ENCODE data around the gene ZBTB5. TPM values are rescaled to one million over a fixed set of nuclear protein-coding genes. Genes with fewer than 3 reads are reported as not detected.
A peak's percentile ranks its signal among the peaks of the same experiment; 100 is the strongest.
"Not testable (repeated sequence)": the region's sequence is repeated elsewhere in the genome, so short reads cannot be mapped to it uniquely, and the experiment has no call there.

Gene ZBTB5, protein sequence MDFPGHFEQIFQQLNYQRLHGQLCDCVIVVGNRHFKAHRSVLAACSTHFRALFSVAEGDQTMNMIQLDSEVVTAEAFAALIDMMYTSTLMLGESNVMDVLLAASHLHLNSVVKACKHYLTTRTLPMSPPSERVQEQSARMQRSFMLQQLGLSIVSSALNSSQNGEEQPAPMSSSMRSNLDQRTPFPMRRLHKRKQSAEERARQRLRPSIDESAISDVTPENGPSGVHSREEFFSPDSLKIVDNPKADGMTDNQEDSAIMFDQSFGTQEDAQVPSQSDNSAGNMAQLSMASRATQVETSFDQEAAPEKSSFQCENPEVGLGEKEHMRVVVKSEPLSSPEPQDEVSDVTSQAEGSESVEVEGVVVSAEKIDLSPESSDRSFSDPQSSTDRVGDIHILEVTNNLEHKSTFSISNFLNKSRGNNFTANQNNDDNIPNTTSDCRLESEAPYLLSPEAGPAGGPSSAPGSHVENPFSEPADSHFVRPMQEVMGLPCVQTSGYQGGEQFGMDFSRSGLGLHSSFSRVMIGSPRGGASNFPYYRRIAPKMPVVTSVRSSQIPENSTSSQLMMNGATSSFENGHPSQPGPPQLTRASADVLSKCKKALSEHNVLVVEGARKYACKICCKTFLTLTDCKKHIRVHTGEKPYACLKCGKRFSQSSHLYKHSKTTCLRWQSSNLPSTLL
- polyA plus RNA-seq (2013, experiment 1 of 2) = 3.9 TPM
- 3.9 TPM for polyA plus RNA-seq (2013, experiment 2 of 2)

DNA sequence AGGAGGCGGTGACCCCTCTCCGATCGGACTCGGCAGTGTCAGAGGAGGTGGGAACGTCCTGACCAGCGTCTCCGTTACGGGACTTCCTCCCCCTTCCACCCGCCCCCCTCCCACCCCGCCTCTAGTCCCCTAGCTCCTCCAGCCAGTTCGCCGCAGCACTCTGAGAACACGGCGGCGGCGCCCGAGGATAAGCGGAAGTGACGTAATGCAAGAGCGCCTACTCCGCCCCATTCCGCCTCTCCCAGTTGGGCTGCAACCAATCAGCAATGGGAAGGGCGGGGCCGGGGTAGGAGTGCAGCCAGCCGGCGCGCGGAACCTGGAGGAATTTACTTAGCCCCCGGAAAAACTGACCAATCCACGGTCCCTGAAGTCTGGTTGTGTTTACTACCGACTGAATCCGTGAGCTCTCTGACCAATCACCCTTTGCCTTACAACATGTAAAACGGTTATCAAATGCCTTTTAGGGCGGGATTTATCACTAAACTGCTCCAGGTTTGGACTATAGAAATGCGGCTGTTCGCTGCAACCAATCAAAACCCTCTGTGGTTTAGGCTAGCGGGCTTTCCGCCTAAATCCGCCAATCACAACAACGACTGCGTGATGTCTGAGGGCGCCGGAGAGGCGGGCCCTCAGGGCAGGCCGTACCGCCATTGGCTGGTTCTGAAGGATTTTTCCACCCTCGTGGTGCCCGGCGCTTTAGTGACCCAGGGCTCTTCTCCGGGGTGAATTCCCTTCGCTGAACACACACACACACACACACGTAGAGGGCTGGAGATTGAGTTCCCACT is at the start of gene ZBTB5:
ZBTB5 (minus strand) TSS at position 202 of the 788 bp plus-strand sequence. CDS start 22,899 bp downstream, outside the sequence.
- Histone ChIP-seq H2AK5ac (ENCODE audit: low read length) (no peak within 1 kb of the TSS), H3K56ac (ENCODE audit: low read length) (peak within 1 kb of the TSS; percentile 99), H2BK120ac (ENCODE audit: low read depth, low read length) (peak within 1 kb of the TSS; percentile 10), H3K4ac (ENCODE audit: low read depth, low read length) (peak within 1 kb of the TSS; percentile 98), H3K27me3 (ENCODE audit: insufficient read depth, low read length, poor library complexity) (no peaks in the 10 kb centered on the region), H2BK15ac (replicated peaks; ENCODE audit: low read depth) (no peak within 1 kb of the TSS), H3K18ac (ENCODE audit: low read length) (peak within 1 kb of the TSS; percentile 77), H3K36me3 (ENCODE audit: control insufficient read depth, insufficient read depth, low read length) (no peaks in the 10 kb centered on the region), H3K4me3 (ENCODE audit: low read length) (peak within 1 kb of the TSS; percentile 98), H4K5ac (ENCODE audit: low read length) (no peak within 1 kb of the TSS), H3K79me2 (ENCODE audit: control insufficient read depth, insufficient read depth, low read length) (peaks cover 39% of the 10 kb centered on the region), H3K4me1 (ENCODE audit: control insufficient read depth, low read depth, low read length) (peaks cover 3% of the 10 kb centered on the region), H3K27ac (ENCODE audit: low read depth, low read length) (peak within 1 kb of the TSS; percentile 97), H4K8ac (ENCODE audit: low read depth, low read length) (peak within 1 kb of the TSS; percentile 87), H3K23ac (ENCODE audit: low read length) (peak within 1 kb of the TSS; percentile 89), H3K4me2 (ENCODE audit: low read length) (peak within 1 kb of the TSS; percentile 91), H2BK5ac (ENCODE audit: low read length) (peak within 1 kb of the TSS; percentile 94), H3K9ac (ENCODE audit: low read length) (peak within 1 kb of the TSS; percentile 99), H3K79me1 (ENCODE audit: low read length) (peaks cover 3% of the 10 kb centered on the region)
- peak; percentile 100 for DNase-seq
- WGBS (ENCODE audit: extremely low coverage, insufficient coverage, low lambda C conversion rate) = no CpG with 5 or more reads among the region's 52 CpGs

DNA sequence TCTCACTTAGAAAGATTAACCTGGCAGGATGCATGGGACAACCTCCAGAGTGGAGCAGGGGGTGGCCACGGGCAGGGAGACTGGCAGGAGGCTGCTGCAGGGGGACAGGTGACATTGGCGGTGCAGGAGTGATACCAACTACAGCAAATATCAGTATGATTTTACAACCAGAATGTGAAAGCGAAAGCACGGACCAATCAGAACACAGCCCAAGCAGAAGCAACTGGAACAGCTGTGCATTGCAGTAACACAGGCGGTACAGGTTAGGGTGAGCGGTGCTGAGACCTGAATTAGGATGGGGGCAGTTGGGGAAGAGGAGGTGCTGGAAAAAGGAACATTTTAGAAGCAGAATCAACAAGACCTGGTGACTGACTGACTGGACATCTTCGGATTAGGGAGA is 49.7 kb upstream of the ZBTB5 start:
- H2BK5ac ChIP-seq (ENCODE audit: low read length) = no peak overlapping the region
- no peak overlapping the region for H3K18ac ChIP-seq (ENCODE audit: low read length)
- peaks cover 3% of the 10 kb centered on the region for H3K36me3 ChIP-seq (ENCODE audit: control insufficient read depth, insufficient read depth, low read length)
- no peaks in the 10 kb centered on the region for H3K79me1 ChIP-seq (ENCODE audit: low read length)
- no peak overlapping the region for H3K4me2 ChIP-seq (ENCODE audit: low read length)
- no peak overlapping the region for H3K23ac ChIP-seq (ENCODE audit: low read length)
- DNase-seq = no peak
- no peak overlapping the region for H4K5ac ChIP-seq (ENCODE audit: low read length)
- no peak overlapping the region for H3K4me3 ChIP-seq (ENCODE audit: low read length)
- no peak overlapping the region for H2BK15ac ChIP-seq (replicated peaks; ENCODE audit: low read depth)
- H3K27ac ChIP-seq (ENCODE audit: low read depth, low read length) = no peak overlapping the region
- H2AK5ac ChIP-seq (ENCODE audit: low read length) = no peak overlapping the region
- H3K79me2 ChIP-seq (ENCODE audit: control insufficient read depth, insufficient read depth, low read length) = no peaks in the 10 kb centered on the region
- H3K9ac ChIP-seq (ENCODE audit: low read length) = no peak overlapping the region
- no peak overlapping the region for H3K56ac ChIP-seq (ENCODE audit: low read length)
- no peak overlapping the region for H2BK120ac ChIP-seq (ENCODE audit: low read depth, low read length)
- no peak overlapping the region for H4K8ac ChIP-seq (ENCODE audit: low read depth, low read length)
- WGBS (ENCODE audit: extremely low coverage, insufficient coverage, low lambda C conversion rate) = no CpG with 5 or more reads among the region's 7 CpGs
- H3K4ac ChIP-seq (ENCODE audit: low read depth, low read length) = no peak overlapping the region
- H3K27me3 ChIP-seq (ENCODE audit: insufficient read depth, low read length, poor library complexity) = no peaks in the 10 kb centered on the region
- H3K4me1 ChIP-seq (ENCODE audit: control insufficient read depth, low read depth, low read length) = no peaks in the 10 kb centered on the region

DNA sequence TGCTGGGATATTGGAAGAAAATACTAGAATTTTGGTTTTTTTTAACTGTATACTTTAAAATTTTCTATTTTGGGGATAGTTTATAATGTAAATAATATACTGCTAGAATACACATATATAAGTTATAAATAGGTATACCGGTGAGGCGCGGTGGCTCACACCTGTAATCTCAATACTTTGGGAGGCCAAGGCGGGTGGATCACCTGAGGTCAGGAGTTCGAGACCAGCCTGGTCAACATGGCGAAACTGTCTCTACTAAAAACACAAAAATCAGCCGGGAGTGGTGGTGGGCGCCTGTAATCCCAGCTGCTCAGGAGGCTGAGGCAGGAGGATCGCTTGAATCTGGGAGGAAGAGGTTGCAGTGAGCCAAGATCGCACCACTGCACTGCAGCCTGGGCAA is 49.2 kb upstream of the ZBTB5 start:
- H4K8ac ChIP-seq (ENCODE audit: low read depth, low read length); DNase-seq; H3K79me2 ChIP-seq (ENCODE audit: control insufficient read depth, insufficient read depth, low read length); H3K27ac ChIP-seq (ENCODE audit: low read depth, low read length); H3K4ac ChIP-seq (ENCODE audit: low read depth, low read length); H3K27me3 ChIP-seq (ENCODE audit: insufficient read depth, low read length, poor library complexity); H2BK5ac ChIP-seq (ENCODE audit: low read length); H3K9ac ChIP-seq (ENCODE audit: low read length); H3K23ac ChIP-seq (ENCODE audit: low read length); H3K18ac ChIP-seq (ENCODE audit: low read length); H4K5ac ChIP-seq (ENCODE audit: low read length); H3K36me3 ChIP-seq (ENCODE audit: control insufficient read depth, insufficient read depth, low read length); H3K4me3 ChIP-seq (ENCODE audit: low read length); H2AK5ac ChIP-seq (ENCODE audit: low read length); H2BK15ac ChIP-seq (replicated peaks; ENCODE audit: low read depth); H3K4me2 ChIP-seq (ENCODE audit: low read length); H3K4me1 ChIP-seq (ENCODE audit: control insufficient read depth, low read depth, low read length); H2BK120ac ChIP-seq (ENCODE audit: low read depth, low read length); H3K56ac ChIP-seq (ENCODE audit: low read length); H3K79me1 ChIP-seq (ENCODE audit: low read length): not testable (repeated sequence)
- WGBS (ENCODE audit: extremely low coverage, insufficient coverage, low lambda C conversion rate) = no CpG with 5 or more reads among the region's 10 CpGs

DNA sequence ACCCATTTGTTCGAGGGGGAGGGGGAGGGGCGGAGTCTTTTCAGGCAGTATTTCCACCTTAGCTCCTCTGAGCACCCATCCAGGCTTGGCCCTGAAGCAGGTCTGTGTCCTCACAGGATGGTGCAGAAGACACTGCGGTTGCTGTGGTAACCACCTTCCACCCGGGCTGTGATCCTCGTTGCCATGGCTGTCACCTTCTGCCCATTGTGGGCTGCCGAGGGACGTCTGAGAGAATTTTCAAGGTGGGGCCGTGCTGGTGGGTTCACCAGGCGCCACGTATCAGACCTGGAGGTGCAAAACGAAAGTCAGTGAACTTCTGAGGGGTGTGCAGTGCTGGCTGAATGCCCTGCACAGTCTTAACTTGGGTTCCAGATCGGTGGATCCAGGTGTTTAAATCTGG is 47.2 kb upstream of the ZBTB5 start:
- H3K4me2 ChIP-seq (ENCODE audit: low read length) = no peak overlapping the region
- H3K4me3 ChIP-seq (ENCODE audit: low read length) = no peak overlapping the region
- no peak overlapping the region for H2BK15ac ChIP-seq (replicated peaks; ENCODE audit: low read depth)
- H3K4me1 ChIP-seq (ENCODE audit: control insufficient read depth, low read depth, low read length) = no peaks in the 10 kb centered on the region
- H2BK5ac ChIP-seq (ENCODE audit: low read length) = no peak overlapping the region
- H3K36me3 ChIP-seq (ENCODE audit: control insufficient read depth, insufficient read depth, low read length) = peaks cover 3% of the 10 kb centered on the region
- H3K9ac ChIP-seq (ENCODE audit: low read length) = no peak overlapping the region
- no CpG with 5 or more reads among the region's 12 CpGs for WGBS (ENCODE audit: extremely low coverage, insufficient coverage, low lambda C conversion rate)
- peak; percentile 25 for DNase-seq
- no peaks in the 10 kb centered on the region for H3K79me1 ChIP-seq (ENCODE audit: low read length)
- H4K5ac ChIP-seq (ENCODE audit: low read length) = no peak overlapping the region
- no peak overlapping the region for H2BK120ac ChIP-seq (ENCODE audit: low read depth, low read length)
- no peaks in the 10 kb centered on the region for H3K27me3 ChIP-seq (ENCODE audit: insufficient read depth, low read length, poor library complexity)
- H3K4ac ChIP-seq (ENCODE audit: low read depth, low read length) = no peak overlapping the region
- no peak overlapping the region for H3K27ac ChIP-seq (ENCODE audit: low read depth, low read length)
- H3K79me2 ChIP-seq (ENCODE audit: control insufficient read depth, insufficient read depth, low read length) = no peaks in the 10 kb centered on the region
- H3K23ac ChIP-seq (ENCODE audit: low read length) = no peak overlapping the region
- H2AK5ac ChIP-seq (ENCODE audit: low read length) = no peak overlapping the region
- H4K8ac ChIP-seq (ENCODE audit: low read depth, low read length) = no peak overlapping the region
- no peak overlapping the region for H3K18ac ChIP-seq (ENCODE audit: low read length)
- no peak overlapping the region for H3K56ac ChIP-seq (ENCODE audit: low read length)

DNA sequence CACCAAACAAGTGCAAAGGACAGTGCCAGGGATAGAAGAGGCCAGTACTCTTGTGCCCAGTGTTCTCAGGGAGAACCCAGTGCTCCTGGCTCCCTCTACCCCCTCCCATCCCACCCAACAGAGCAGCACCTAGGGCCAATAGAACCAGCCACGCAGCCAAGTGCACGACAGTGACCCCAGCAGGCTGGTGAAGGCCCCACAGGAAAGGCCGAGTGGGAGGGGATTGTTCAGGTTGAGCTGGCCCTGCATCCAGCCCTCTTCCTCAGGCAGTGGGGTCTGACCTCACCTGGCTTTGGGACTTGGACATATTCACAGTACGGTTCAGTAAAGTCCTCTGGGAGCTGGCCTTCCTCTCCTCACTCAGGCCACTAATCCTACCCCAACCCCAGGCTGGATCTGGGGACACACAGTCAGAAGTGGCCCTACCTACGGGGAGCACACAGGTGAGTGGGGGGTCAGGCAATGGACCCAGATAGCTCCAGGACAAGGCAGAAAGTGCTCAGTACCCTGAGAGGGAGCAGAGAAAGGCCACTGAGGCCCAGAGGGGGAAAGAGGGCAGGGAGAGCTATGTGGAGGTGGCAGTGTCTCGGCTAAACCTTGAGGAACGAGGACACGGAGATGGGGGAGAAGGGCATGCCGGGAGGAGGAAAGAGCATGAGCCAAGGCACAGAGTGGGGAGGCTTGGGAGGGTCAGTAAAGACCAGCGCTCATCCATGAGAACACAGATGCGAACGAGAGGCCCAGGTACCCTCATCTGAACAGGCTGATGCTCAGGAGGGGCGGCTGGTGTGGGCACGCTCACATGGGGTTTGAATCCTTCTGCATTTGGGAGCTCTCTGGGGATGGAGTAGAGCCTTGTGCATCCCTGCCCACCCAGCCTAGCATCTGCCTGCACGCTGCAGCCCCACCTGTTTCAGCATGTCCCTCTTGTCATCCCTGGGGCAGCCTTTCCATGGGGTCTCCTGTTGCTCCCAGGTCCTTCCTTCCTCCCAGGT is 46.1 kb upstream of the ZBTB5 start:
- Histone ChIP-seq H3K27ac (ENCODE audit: low read depth, low read length) (no peak overlapping the region), H4K8ac (ENCODE audit: low read depth, low read length) (no peak overlapping the region), H3K9ac (ENCODE audit: low read length) (no peak overlapping the region), H3K4me3 (ENCODE audit: low read length) (no peak overlapping the region), H3K23ac (ENCODE audit: low read length) (no peak overlapping the region), H3K4me2 (ENCODE audit: low read length) (no peak overlapping the region), H2BK15ac (replicated peaks; ENCODE audit: low read depth) (no peak overlapping the region), H2AK5ac (ENCODE audit: low read length) (no peak overlapping the region), H3K79me1 (ENCODE audit: low read length) (no peaks in the 10 kb centered on the region), H3K56ac (ENCODE audit: low read length) (no peak overlapping the region), H3K36me3 (ENCODE audit: control insufficient read depth, insufficient read depth, low read length) (peaks cover 3% of the 10 kb centered on the region), H2BK120ac (ENCODE audit: low read depth, low read length) (no peak overlapping the region), H4K5ac (ENCODE audit: low read length) (no peak overlapping the region), H3K18ac (ENCODE audit: low read length) (no peak overlapping the region), H3K27me3 (ENCODE audit: insufficient read depth, low read length, poor library complexity) (no peaks in the 10 kb centered on the region), H3K4me1 (ENCODE audit: control insufficient read depth, low read depth, low read length) (no peaks in the 10 kb centered on the region), H2BK5ac (ENCODE audit: low read length) (no peak overlapping the region), H3K79me2 (ENCODE audit: control insufficient read depth, insufficient read depth, low read length) (no peaks in the 10 kb centered on the region), H3K4ac (ENCODE audit: low read depth, low read length) (no peak overlapping the region)
- WGBS (ENCODE audit: extremely low coverage, insufficient coverage, low lambda C conversion rate) = no CpG with 5 or more reads among the region's 15 CpGs
- peak; percentile 78 for DNase-seq
